SK-N-MC (cell line): ENCODE results near the gene ZNF107.
"Not testable (repeated sequence)": the region's sequence is repeated elsewhere in the genome, so short reads cannot be mapped to it uniquely, and the experiment has no call there.

Source experiments
- DNase-seq: peaks from one replicate; pipeline ENCODE4 v3.0.0-alpha.2; 2011; ENCODE audit warnings: low read depth, low spot score
- H3K27ac ChIP-seq: fragments of 200-600 bp; sonication (generic); 2 replicates; pipeline ENCODE4 v1.5.1; 2016; ENCODE audit warnings: mixed run types
- H3K36me3 ChIP-seq: fragments of 200-600 bp; sonication (generic); 2 replicates; pipeline ENCODE4 v1.6.1; 2017; ENCODE audit warnings: antibody characterized with exemption, low read length, mixed read lengths; ENCODE audit not compliant: insufficient read depth
- H3K4me3 ChIP-seq: fragments of 200-600 bp; sonication (generic); 2 replicates; pipeline ENCODE4 v1.5.1; 2016
- H3K9ac ChIP-seq: fragments of 200-600 bp; sonication (generic); 2 replicates; pipeline ENCODE4 v1.8.0; 2017; ENCODE audit warnings: mixed run types, mixed read lengths; ENCODE audit not compliant: insufficient read length
- H3K9me3 ChIP-seq: fragments of 200-600 bp; sonication (generic); 2 replicates; pipeline ENCODE4 v1.6.1; 2017; ENCODE audit warnings: low read depth, mild to moderate bottlenecking, antibody characterized with exemption, low read length, moderate library complexity, mixed read lengths
- EZH2 ChIP-seq: fragments of 200-600 bp; sonication (generic); IDR thresholded peaks from one replicate; pipeline ENCODE4 v1.6.1; 2017; ENCODE audit warnings: antibody characterized with exemption
- FOXP2 ChIP-seq: optimal IDR thresholded peaks from 2 replicates; pipeline ENCODE3; 2011; ENCODE audit warnings: mild to moderate bottlenecking, moderate library complexity; ENCODE audit not compliant: insufficient read depth; ENCODE audit errors: extremely low read length, control extremely low read depth
- POLR2AphosphoS5 ChIP-seq: IDR thresholded peaks from 2 replicates; pipeline ENCODE4 v1.6.1; 2012; ENCODE audit warnings: mild to moderate bottlenecking, low read depth, low read length, borderline replicate concordance

ZNF107 gene

GRCh38 chr7:64654796-64655548 lies 11.0 kb upstream of the ZNF107 start:
- TF ChIP-seq POLR2AphosphoS5 (no peak), EZH2 (no peak), FOXP2 (no peak)
- Histone ChIP-seq H3K36me3 (no peaks in the 10 kb centered on the region), H3K9me3 (no peaks in the 10 kb centered on the region), H3K27ac (no peak overlapping the region), H3K9ac (no peak overlapping the region), H3K4me3 (no peak overlapping the region)
- DNase-seq, result no peak

DNA sequence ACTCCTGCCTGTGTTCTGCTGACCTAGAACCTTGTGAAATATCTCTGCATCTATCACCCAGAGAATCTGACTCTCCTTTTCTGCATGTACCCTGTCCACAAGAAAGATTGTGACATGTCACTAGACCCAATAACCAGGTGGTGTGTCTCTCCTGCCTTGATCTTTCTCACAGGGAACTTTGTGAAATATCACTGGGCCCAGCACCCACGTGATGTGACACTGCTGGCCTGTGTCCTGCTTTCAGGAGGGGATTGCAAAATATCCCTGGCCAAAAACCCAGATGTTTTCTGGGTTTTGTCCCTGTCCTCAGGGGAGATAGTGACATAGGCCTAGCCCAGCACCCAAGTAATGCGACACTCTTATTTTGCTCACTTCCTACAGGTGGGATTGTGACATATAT lies 10.1 kb upstream of the ZNF107 start:
- no peak for TF ChIP-seq FOXP2
- TF ChIP-seq POLR2AphosphoS5, result no peak
- H3K27ac ChIP-seq, result no peak overlapping the region
- DNase-seq, result no peak
- no peaks in the 10 kb centered on the region for H3K9me3 ChIP-seq
- no peak overlapping the region for H3K9ac ChIP-seq
- no peak overlapping the region for H3K4me3 ChIP-seq
- no peaks in the 10 kb centered on the region for H3K36me3 ChIP-seq

DNA sequence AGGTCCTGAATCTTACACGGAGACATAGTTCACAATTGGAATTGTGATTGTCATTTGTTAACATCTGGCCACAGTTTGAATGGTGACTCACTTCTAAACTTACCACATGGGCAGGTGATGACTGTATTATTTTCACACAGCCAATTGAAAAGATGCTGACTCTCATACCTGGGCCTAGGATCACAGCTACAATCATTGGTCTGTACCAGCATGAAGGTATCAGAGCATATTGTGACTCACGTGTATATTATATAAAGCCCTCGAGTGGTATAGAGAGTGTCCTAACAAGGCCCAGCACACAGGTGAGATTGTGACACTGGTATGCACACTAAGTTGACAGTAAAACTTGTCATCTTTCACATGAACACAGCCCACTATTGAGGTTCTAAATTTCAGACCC lies 9.4 kb upstream of the ZNF107 start:
- Histone ChIP-seq H3K36me3 (no peaks in the 10 kb centered on the region), H3K9ac (no peak overlapping the region), H3K9me3 (no peaks in the 10 kb centered on the region), H3K4me3 (no peak overlapping the region), H3K27ac (no peak overlapping the region)
- no peak for TF ChIP-seq POLR2AphosphoS5
- TF ChIP-seq FOXP2, result no peak
- no peak for TF ChIP-seq EZH2
- no peak for DNase-seq

DNA sequence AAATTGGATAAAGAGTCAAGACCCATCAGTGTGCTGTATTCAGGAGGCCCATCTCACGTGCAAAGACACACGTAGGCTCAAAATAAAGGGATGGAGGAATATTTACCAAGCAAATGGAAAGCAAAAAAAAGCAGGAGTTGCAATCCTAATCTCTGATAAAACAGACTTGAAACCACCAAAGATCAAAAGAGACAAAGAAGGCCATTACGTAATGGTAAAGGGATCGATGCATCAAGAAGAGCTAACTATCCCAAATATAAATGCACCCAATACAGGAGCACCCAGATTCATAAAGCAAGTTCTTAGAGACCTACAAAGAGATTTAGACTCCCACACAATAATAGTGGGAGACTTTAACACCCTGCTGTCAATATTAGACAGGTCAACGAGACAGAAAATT lies 3.8 kb upstream of the ZNF107 start:
- H3K27ac ChIP-seq, H3K9ac ChIP-seq, H3K4me3 ChIP-seq, DNase-seq, H3K36me3 ChIP-seq, H3K9me3 ChIP-seq: not testable (repeated sequence)

GRCh38 chr7:64666663-64667050 lies 724 bp downstream of the ZNF107 start:
- no peak for DNase-seq
- TF ChIP-seq POLR2AphosphoS5, result no peak
- TF ChIP-seq FOXP2, result no peak
- no peak for TF ChIP-seq EZH2
- Histone ChIP-seq H3K9me3 (0 out of 2 replicates have a peak, but pooled peaks cover 5% of the 10 kb centered on the region), H3K9ac (peak overlapping the region; percentile 83), H3K4me3 (peak overlapping the region; percentile 88), H3K27ac (no peak overlapping the region), H3K36me3 (peaks cover 31% of the 10 kb centered on the region)

GRCh38 chr7:64667311-64667710 lies 1.4 kb downstream of the ZNF107 start:
- TF ChIP-seq POLR2AphosphoS5, result no peak
- TF ChIP-seq EZH2, result no peak
- no peak for TF ChIP-seq FOXP2
- peaks cover 32% of the 10 kb centered on the region for H3K36me3 ChIP-seq
- no peak for DNase-seq
- 0 out of 2 replicates have a peak, but pooled peaks cover 5% of the 10 kb centered on the region for H3K9me3 ChIP-seq
- no peak overlapping the region for H3K27ac ChIP-seq
- peak overlapping the region; percentile 88 for H3K4me3 ChIP-seq
- no peak overlapping the region for H3K9ac ChIP-seq

DNA sequence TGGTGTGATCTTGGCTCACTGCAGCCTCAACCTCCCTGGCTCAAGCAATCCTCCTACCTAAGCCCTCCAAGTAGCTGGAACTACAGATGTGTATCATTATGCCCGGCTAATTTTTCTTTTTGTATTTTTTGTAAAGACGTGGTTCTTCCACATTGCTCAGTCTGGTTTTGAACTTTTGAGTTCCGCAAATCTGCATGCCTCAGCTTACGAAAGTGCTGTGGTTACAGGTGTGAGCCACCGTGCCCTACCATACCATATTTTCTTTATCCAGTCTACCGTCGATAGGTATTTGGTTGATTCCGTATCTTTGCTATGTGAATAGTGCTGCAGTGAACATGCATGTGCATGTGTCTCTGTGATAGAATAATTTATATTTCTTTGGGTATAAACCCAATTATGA lies 6.5 kb downstream of the ZNF107 start:
- peaks cover 34% of the 10 kb centered on the region for H3K36me3 ChIP-seq
- no peak overlapping the region for H3K4me3 ChIP-seq
- H3K9ac ChIP-seq, result no peak overlapping the region
- no peak for DNase-seq
- H3K27ac ChIP-seq, result no peak overlapping the region
- no peak for TF ChIP-seq POLR2AphosphoS5
- no peak for TF ChIP-seq FOXP2
- TF ChIP-seq EZH2, result no peak
- H3K9me3 ChIP-seq, result peaks cover 12% of the 10 kb centered on the region; the same call in 1 of the 2 replicates

DNA sequence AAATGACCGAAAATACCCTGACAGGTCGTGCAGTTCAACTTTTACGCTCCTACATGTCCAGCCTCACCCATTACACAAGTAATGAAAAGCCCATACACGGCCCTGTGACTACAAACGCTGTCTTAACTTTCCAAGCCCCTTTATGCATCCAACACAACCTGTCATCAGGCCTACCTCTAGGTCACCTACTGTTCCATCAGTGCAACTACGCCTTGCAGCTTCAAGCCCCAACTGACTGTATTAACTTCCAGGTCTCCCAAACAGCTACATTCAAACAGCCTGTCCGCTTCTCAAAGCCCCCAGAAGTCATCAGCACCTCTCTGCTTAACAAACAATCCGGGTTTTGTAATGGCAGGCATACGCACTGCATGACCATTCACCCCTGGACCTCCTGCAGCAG lies 19.2 kb downstream of the ZNF107 start:
- no peak overlapping the region for H3K9ac ChIP-seq
- TF ChIP-seq FOXP2 (no peak), POLR2AphosphoS5 (no peak), EZH2 (no peak)
- no peak overlapping the region for H3K4me3 ChIP-seq
- H3K36me3 ChIP-seq, result peaks cover 80% of the 10 kb centered on the region
- H3K9me3 ChIP-seq, result 0 out of 2 replicates have a peak, but pooled peaks cover 2% of the 10 kb centered on the region
- H3K27ac ChIP-seq, result no peak overlapping the region
- no peak for DNase-seq

DNA sequence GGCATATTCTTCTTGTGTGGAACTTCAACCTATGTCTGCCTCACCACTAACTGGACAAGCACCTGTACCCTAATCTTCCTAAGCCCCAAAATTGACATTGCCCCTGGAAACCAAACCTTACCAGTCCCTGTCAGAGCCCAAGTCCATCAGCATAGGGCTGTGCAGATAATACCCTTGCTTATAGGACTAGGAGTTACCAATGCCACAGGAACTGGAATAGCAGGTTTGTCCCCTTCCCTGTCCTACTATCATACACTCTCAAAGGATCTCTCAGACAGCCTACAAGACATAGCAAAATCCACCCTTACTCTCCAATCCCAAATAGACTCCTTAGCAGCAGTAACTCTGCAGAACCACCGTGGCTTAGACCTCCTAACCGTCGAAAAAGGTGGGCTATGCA lies 19.8 kb downstream of the ZNF107 start:
- H3K27ac ChIP-seq, result no peak overlapping the region
- H3K9ac ChIP-seq, result no peak overlapping the region
- no peak for DNase-seq
- 0 out of 2 replicates have a peak, but pooled peaks cover 2% of the 10 kb centered on the region for H3K9me3 ChIP-seq
- H3K4me3 ChIP-seq, result no peak overlapping the region
- TF ChIP-seq FOXP2 (no peak), EZH2 (no peak), POLR2AphosphoS5 (no peak)
- peaks cover 76% of the 10 kb centered on the region for H3K36me3 ChIP-seq
